Stimulated activated CD4-positive, alpha-beta T cell treated with anti-CD3 and anti-CD28 coated beads, Interleukin-2, amount 100 ng/mL, for 48 hours (primary cell): ENCODE data around the gene COCH.
"Not testable (repeated sequence)": the region's sequence is repeated elsewhere in the genome, so short reads cannot be mapped to it uniquely, and the experiment has no call there.

Experiments used
- DNase-seq, 2 donors: peaks; one replicate each; pipeline ENCODE4 v3.0.0-alpha.2; 2020

Gene COCH

GRCh38 chr14:30933937-30934336 is 59.6 kb downstream of the COCH start:
- not testable (repeated sequence) for DNase-seq

- DNase-seq = no peak
These were observed 61.1 kb downstream of the COCH start for GRCh38 chr14:30935445-30935844.

- DNase-seq = no peak
These were observed 64.3 kb downstream of the COCH start for GRCh38 chr14:30938617-30939016.
